Esophagus squamous epithelium (tissue), 4 donors: ENCODE measurements around the gene KLF5.

Experiments
- POLR2A ChIP-seq, 4 donors: fragments of 450-650 bp; IDR thresholded peaks; one replicate each; pipeline ENCODE4 v1.6.1; 2017; ENCODE audit warnings: antibody characterized with exemption in 4 of 4, mild to moderate bottlenecking in 4 of 4, moderate library complexity in 3 of 4
- TF ChIP-seq, protein P1 (sequence below), 6 experiments: fragments of 450-650 bp in 4 of 6; fragments of 200-600 bp in 2 of 6; sonication (generic) in 2 of 6; IDR thresholded peaks; one replicate each; pipeline ENCODE4 v1.5.1; 2016 to 2019; ENCODE audit warnings: antibody characterized with exemption in 6 of 6, mild to moderate bottlenecking in 4 of 6, moderate library complexity in 4 of 6

GRCh38 chr13:73082471-73082870 is 23.7 kb downstream of the KLF5 start:
- no peak for TF ChIP-seq POLR2A (IDR thresholded peaks at IDR 0.05)
- TF ChIP-seq, protein P1, sequence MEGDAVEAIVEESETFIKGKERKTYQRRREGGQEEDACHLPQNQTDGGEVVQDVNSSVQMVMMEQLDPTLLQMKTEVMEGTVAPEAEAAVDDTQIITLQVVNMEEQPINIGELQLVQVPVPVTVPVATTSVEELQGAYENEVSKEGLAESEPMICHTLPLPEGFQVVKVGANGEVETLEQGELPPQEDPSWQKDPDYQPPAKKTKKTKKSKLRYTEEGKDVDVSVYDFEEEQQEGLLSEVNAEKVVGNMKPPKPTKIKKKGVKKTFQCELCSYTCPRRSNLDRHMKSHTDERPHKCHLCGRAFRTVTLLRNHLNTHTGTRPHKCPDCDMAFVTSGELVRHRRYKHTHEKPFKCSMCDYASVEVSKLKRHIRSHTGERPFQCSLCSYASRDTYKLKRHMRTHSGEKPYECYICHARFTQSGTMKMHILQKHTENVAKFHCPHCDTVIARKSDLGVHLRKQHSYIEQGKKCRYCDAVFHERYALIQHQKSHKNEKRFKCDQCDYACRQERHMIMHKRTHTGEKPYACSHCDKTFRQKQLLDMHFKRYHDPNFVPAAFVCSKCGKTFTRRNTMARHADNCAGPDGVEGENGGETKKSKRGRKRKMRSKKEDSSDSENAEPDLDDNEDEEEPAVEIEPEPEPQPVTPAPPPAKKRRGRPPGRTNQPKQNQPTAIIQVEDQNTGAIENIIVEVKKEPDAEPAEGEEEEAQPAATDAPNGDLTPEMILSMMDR (IDR thresholded peaks at IDR 0.05) = no peak
